Measurements from ENCODE around the gene AOPEP.

Gene AOPEP

GRCh38 chr9:94850540-94851434 is 124.3 kb downstream of the AOPEP start:
- Histone ChIP-seq H2AFZ (ENCODE audit: low read depth, low read length, severe bottlenecking) (no peak overlapping the region), H3K9me3 (ENCODE audit: insufficient read depth, low read length) (no peaks in the 10 kb centered on the region), H3K4me3 (ENCODE audit: insufficient read depth, low read length, poor library complexity, severe bottlenecking) (no peak overlapping the region), H3K9ac (ENCODE audit: low read length) (no peak overlapping the region), H4K20me1 (ENCODE audit: low read depth, low read length) (no peaks in the 10 kb centered on the region), H3K27me3 (ENCODE audit: low read length) (no peaks in the 10 kb centered on the region), H3K36me3 (ENCODE audit: low read length) (no peaks in the 10 kb centered on the region), H3F3A (ENCODE audit: insufficient read depth) (no peaks in the 10 kb centered on the region), H3K4me2 (ENCODE audit: low read depth, low read length, poor library complexity, severe bottlenecking) (no peak overlapping the region), H3K9me2 (replicated peaks; ENCODE audit: insufficient read depth, low read length) (no peaks in the 10 kb centered on the region), H3K79me2 (ENCODE audit: insufficient read depth, low read length) (no peaks in the 10 kb centered on the region), H3K27ac (ENCODE audit: low read depth, low read length) (no peak overlapping the region)
- TF ChIP-seq EZH2phosphoT487 (conservative IDR thresholded peaks at IDR 0.05; ENCODE audit: low read length) (no peak), CTCF (IDR thresholded peaks at IDR 0.05; ENCODE audit: insufficient read depth, low read length, poor library complexity, severe bottlenecking) (no peak)

DNA sequence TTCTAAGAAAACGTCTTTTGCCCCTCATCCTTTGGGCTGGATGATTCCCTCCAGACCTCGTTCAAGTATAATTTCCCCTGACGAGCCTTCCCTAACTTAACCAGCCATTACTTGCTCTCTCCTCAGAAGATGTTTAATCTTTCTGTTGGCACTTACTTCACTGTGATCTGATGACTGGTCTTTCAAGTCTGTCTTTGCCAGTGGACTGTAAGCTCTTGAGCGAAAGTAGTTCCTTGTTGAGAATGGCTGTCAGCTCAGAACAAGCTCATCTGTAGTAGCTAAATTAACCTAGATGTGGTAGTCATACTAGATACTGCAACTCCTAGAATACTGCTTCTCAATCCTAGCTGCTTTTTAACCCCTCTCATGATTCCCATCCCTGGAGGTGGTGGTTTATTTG is 125.0 kb downstream of the AOPEP start:
- TF ChIP-seq EZH2phosphoT487 (conservative IDR thresholded peaks at IDR 0.05; ENCODE audit: low read length) (no peak), CTCF (IDR thresholded peaks at IDR 0.05; ENCODE audit: insufficient read depth, low read length, poor library complexity, severe bottlenecking) (no peak)
- no peaks in the 10 kb centered on the region for H3K79me2 ChIP-seq (ENCODE audit: insufficient read depth, low read length)
- H3K9me3 ChIP-seq (ENCODE audit: insufficient read depth, low read length): no peaks in the 10 kb centered on the region
- H3K9ac ChIP-seq (ENCODE audit: low read length): no peak overlapping the region
- no peak overlapping the region for H3K27ac ChIP-seq (ENCODE audit: low read depth, low read length)
- H2AFZ ChIP-seq (ENCODE audit: low read depth, low read length, severe bottlenecking): no peak overlapping the region
- no peaks in the 10 kb centered on the region for H3K9me2 ChIP-seq (replicated peaks; ENCODE audit: insufficient read depth, low read length)
- H3K4me2 ChIP-seq (ENCODE audit: low read depth, low read length, poor library complexity, severe bottlenecking): no peak overlapping the region
- H3K4me3 ChIP-seq (ENCODE audit: insufficient read depth, low read length, poor library complexity, severe bottlenecking): no peak overlapping the region
- H3K36me3 ChIP-seq (ENCODE audit: low read length): no peaks in the 10 kb centered on the region
- H3F3A ChIP-seq (ENCODE audit: insufficient read depth): no peaks in the 10 kb centered on the region
- H3K27me3 ChIP-seq (ENCODE audit: low read length): no peaks in the 10 kb centered on the region
- H4K20me1 ChIP-seq (ENCODE audit: low read depth, low read length): no peaks in the 10 kb centered on the region

DNA sequence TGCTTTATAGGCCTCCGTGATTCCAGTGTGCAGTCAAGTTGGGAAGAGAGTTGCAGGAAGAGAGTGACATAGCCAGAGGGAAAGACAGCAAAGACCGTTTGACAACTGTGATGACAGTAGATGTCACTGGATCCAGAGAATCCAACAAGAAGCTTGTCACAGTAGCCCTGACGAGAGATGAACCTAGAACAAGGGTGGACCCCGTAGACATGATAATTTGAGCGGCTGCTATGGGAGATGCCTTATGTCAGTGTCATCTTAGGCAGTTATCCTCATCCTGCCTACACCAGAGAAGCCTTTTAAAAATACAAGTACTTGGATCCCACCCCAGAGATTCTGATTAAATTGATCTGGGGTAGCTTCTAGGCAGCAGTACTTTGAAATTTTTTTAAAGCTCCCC is 125.4 kb downstream of the AOPEP start:
- no peak overlapping the region for H2AFZ ChIP-seq (ENCODE audit: low read depth, low read length, severe bottlenecking)
- H4K20me1 ChIP-seq (ENCODE audit: low read depth, low read length): no peaks in the 10 kb centered on the region
- H3K4me3 ChIP-seq (ENCODE audit: insufficient read depth, low read length, poor library complexity, severe bottlenecking): no peak overlapping the region
- no peak overlapping the region for H3K9ac ChIP-seq (ENCODE audit: low read length)
- TF ChIP-seq CTCF (IDR thresholded peaks at IDR 0.05; ENCODE audit: insufficient read depth, low read length, poor library complexity, severe bottlenecking) (no peak), EZH2phosphoT487 (conservative IDR thresholded peaks at IDR 0.05; ENCODE audit: low read length) (no peak)
- H3K27me3 ChIP-seq (ENCODE audit: low read length): no peaks in the 10 kb centered on the region
- H3K27ac ChIP-seq (ENCODE audit: low read depth, low read length): no peak overlapping the region
- no peaks in the 10 kb centered on the region for H3K9me2 ChIP-seq (replicated peaks; ENCODE audit: insufficient read depth, low read length)
- H3K36me3 ChIP-seq (ENCODE audit: low read length): no peaks in the 10 kb centered on the region
- no peak overlapping the region for H3K4me2 ChIP-seq (ENCODE audit: low read depth, low read length, poor library complexity, severe bottlenecking)
- no peaks in the 10 kb centered on the region for H3K79me2 ChIP-seq (ENCODE audit: insufficient read depth, low read length)
- no peaks in the 10 kb centered on the region for H3F3A ChIP-seq (ENCODE audit: insufficient read depth)
- no peaks in the 10 kb centered on the region for H3K9me3 ChIP-seq (ENCODE audit: insufficient read depth, low read length)

Measured in SU-DHL-6 (cell line).